Activated CD8-positive, alpha-beta memory T cell treated with anti-CD3 and anti-CD28 coated beads for 36 hours (primary cell): ENCODE data around the gene SETD3. TPM values are rescaled to one million over a fixed set of nuclear protein-coding genes. Genes with fewer than 3 reads are reported as not detected.

Experiments
- CTCF ChIA-PET: fragments of 350-600 bp; sonication (Branson Sonifier 250); formaldehyde crosslinking; loops from one replicate; lab custom pipeline; 2021; ENCODE audit warnings: antibody characterized with exemption; lab: Charles Lee
- POLR2A ChIA-PET: fragments of 350-600 bp; sonication (Branson Sonifier 250); formaldehyde crosslinking; loops from one replicate; lab custom pipeline; 2021; ENCODE audit warnings: antibody characterized with exemption; lab: Charles Lee
- total RNA-seq, 2 experiments: library from RNA; stranded (reverse); gene quantifications; one replicate each; pipeline ENCODE4 v1.2.3, GENCODE V29; 2021

SETD3 gene
- total RNA-seq, 2 experiments from 2014 or later: 59.3 to 60.1 TPM

DNA sequence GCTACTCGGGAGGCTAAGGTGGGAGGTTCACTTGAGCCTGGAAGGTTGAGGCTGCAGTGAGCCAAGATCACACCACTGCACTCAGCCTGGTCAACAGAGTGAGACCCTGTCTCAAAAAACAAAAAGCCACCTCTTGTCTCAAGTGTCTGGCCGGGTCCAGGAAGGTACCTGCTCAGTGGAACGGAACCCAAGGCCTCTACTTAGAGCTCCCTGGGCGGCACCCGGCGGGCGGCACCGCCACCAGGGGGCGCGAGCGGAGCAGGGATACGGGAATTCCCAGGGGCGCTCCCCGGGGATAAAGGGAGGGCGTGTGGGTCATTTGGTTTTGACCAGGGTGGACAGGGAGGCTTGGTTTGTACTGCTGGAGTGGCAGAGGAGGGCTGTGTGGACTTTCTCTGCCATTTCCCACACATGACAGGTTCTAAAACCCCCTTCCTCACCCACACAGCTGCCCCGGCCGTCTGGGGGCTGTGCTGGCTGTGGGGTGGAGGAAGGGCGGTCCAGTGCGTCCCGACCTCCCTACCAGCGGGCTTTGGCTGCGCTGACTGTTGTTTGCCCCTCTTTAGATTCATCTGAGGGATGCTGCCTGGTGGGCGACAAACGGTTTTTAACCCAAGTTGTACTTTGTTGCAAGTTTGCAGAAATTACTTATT is 91.4 kb downstream of the SETD3 start:
- POLR2A ChIA-PET: no interaction called here
- CTCF ChIA-PET: interaction anchor here (0.5 to 2.0 kb wide), 9 partner anchors 8 to 77 kb away, joined by 3 to 14 read pairs (median 4); no protein-coding TSS in a partner anchor

DNA sequence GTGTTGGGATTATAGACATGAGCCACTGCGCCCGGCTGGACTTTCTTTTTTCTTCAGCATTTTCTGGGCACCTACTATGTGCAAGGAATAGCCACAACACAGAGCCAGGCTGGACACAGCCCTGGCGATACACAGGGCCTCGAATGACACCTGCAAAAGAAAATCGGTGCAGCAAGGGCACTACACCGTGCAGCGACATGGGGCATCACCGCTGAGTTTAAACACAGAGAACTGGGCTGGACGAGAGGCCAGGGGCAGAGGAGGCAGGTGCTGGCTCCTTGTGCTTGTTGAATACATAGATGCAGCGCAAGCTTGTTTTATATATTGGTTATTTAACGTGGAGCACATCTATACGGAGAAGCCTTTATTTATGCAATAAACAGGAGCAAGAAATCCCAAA is 92.4 kb downstream of the SETD3 start:
- ChIA-PET POLR2A (no interaction called here), CTCF (interaction anchor here (0.7 to 2.0 kb wide), 7 partner anchors 9 to 607 kb away, joined by 3 to 14 read pairs (median 4); no protein-coding TSS in a partner anchor)

DNA sequence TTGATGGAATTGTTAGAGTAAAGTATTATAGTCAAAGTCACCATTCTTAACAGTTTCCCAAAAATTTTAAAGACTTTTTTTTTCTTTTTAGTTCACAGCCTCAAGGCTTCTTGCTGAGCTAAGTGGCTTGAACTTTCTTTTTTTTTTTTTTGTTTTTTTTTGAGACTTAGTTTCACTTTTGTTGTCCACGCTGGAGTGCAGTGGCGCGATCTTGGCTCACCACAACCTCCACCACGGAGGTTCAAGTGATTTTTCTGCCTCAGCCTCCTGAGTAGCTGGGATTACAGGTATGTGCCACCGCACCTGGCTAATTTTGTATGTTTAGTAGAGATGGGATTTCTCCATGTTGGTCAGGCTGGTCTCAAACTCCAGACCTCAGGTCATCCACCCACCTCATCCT is 92.8 kb downstream of the SETD3 start:
- CTCF ChIA-PET: interaction anchor here (2.0 kb wide), 1 partner anchor 68 kb away, joined by 4 read pairs; no protein-coding TSS in a partner anchor
- POLR2A ChIA-PET: interaction anchor here (0.6 kb wide), 1 partner anchor 112 kb away, joined by 3 read pairs; no protein-coding TSS in a partner anchor

DNA sequence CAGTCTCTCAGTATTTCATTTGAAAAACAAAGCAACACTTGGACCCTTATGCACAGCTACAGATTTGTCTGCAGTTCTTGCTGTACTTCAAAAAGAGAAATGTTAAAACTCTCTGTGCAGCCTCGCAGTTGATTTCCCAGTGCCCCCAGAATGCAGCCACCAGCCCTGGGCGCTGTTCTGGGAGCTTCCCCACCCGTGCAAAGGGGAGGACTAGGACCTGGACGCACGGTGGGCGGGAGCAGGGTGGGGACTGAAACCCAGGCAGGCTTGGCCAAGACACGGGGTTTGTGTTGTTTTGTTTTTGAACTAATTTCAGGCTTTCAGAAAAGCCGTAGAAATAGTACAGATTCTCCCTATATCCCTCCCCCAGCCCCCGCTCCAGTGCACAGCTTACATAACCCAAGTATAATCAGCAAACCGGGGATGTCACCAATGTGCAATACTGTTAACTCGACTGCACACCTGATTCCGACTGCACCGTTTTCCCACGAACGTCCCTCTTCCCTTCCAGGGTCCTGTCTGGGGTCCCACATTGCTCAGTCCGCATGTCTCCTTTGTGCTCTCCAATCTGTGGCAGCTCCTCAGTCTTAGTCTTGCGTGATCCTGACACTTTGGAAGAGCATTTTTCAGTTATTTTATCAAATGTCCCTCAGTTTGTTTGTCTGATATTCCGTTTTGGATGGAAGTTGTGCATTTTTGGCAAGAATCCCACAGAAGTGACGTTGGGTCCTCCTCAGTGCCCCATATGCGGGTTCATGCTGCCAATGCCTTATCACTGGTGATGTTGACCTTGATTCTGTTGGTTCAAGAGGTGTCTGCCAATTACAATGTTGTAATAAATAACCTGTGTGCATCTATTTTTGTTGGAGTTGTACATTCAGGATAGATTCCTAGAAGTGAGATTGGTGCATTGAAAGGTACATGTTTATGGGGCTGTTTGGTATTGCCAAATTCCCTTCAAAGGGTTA is 95.9 kb downstream of the SETD3 start:
- POLR2A ChIA-PET: no interaction called here
- CTCF ChIA-PET: interaction anchor here (2.2 kb wide), 1 partner anchor 8 kb away, joined by 7 read pairs; no protein-coding TSS in a partner anchor

DNA sequence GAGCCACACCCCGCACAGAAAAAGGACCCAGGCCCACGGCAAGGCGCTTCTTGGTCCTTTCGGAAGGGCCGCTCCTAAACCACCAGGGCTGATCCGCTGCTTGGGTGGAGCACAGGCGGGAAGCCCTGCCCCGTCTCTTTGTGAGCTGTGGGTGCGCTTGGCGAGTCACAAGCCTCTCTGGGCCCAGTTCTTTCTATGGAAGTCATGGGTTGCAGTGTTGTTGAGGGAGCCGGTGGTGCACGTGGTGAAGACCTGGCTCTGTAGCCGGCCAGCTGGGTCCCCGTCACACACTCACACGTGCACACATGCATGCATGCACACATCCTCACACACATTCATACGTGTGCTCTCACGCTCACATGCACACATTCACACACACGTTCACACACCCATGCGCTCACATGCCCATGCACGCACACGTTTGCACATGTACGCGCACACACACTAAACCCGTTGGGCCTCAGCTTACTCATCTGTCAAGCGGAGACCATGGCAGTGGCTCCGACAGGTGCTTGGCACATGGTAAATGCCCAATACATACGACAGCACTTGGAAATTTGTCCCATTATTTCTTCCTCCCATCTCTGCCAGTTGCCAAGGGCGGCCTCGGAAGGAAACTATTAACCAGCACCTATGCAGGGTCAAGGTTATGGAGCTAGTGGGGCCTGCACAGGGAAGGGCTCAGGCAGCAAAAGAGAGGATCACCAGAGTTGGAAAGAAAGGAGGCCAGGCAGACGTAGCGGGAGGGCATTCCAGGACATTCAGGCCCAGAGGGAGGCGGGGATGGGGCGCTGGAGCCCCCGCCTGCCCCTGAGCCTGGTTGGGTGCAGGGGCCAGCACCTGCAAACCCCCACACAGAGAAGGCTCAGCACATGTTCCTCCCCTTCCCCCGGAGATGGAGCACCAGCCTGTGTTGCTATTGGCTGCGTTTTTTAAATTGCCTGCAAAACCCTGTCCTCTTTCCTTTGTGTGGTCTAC is 96.9 kb downstream of the SETD3 start:
- POLR2A ChIA-PET: no interaction called here
- CTCF ChIA-PET: interaction anchor here (2.2 kb wide), 1 partner anchor 9 kb away, joined by 7 read pairs; no protein-coding TSS in a partner anchor

DNA sequence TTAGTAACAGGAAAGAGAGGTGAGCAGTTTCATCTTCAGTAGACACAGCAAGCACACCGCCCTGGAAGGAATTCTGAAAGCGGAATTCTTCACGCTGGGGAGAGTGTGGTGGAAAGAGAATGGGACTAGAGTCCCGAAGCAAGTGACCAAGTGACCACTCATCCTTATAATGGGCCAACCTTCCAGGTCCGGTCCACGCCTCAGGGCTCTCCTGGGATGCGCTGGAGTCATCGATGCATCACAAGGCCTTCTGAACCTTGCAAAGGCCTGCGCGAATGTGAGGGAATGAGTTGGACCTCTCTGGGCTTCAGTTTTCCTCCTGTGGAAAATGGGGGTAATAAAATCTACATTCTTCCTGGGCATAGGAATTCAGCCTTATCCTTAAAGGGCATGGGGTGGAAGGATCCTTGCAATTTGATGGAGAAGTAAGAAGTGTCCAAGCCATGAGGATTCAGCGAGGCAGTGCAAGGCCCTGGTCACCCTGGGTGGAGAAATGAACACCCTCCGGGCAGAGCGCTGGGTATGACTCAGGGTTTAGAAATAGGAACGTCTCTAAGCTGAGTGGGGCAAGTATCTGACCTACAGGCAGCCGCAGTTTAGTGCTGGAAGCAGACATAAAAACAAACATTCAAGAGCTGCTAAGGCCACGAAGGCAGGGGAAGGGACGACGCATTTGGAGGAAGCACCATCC is 97.7 kb downstream of the SETD3 start:
- POLR2A ChIA-PET: no interaction called here
- CTCF ChIA-PET: interaction anchor here (2.2 kb wide), 1 partner anchor 10 kb away, joined by 7 read pairs; no protein-coding TSS in a partner anchor

DNA sequence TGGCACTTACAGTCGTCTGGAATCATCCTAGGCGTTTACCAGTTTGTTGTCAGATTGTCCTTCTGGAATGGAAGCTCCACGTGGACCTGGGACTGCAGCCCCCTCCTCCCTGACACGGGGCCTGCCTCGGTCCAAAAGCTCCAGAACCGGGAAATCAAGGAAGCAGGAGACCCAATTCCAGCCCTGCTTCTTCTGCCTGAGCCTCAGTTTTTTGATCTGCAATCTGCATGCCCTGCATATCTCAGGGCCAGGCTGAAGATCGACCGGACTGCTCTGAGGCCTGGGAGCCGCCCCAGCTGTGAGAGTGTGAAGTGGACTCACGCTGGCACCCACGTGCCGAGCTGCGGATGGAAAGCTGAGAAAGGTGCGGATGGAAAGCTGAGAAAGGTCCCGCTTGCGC is 98.6 kb downstream of the SETD3 start:
- CTCF ChIA-PET: interaction anchor here (0.5 kb wide), 1 partner anchor 1514 kb away, joined by 4 read pairs; no protein-coding TSS in a partner anchor

DNA sequence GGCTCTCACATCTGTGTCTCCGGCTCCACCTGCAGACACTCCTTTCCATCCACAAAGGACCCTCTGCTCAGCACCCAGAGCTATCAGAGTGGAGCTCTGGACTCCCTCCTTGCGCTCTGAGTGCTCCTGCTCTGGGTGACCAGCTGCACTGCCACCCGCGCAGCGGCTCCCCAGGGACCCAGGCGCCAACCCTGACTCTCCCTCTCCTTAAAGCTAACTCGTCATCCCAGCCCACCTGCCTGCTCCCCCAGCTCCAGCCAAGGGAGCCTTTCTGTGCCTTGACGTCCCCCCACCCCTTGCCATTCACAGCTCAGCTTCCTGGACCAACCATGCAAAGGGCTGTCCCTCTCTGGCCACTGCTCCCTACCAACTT is 99.0 kb downstream of the SETD3 start:
- ChIA-PET CTCF (interaction anchor here (0.5 kb wide), 1 partner anchor 1513 kb away, joined by 4 read pairs; no protein-coding TSS in a partner anchor), POLR2A (interaction anchor here (0.6 kb wide), 1 partner anchor 470 kb away, joined by 6 read pairs; no protein-coding TSS in a partner anchor)

More for the DNA sequence above, 98.6 kb downstream of the SETD3 start:
- POLR2A ChIA-PET: interaction anchor here (0.6 kb wide), 1 partner anchor 470 kb away, joined by 6 read pairs; no protein-coding TSS in a partner anchor

DNA sequence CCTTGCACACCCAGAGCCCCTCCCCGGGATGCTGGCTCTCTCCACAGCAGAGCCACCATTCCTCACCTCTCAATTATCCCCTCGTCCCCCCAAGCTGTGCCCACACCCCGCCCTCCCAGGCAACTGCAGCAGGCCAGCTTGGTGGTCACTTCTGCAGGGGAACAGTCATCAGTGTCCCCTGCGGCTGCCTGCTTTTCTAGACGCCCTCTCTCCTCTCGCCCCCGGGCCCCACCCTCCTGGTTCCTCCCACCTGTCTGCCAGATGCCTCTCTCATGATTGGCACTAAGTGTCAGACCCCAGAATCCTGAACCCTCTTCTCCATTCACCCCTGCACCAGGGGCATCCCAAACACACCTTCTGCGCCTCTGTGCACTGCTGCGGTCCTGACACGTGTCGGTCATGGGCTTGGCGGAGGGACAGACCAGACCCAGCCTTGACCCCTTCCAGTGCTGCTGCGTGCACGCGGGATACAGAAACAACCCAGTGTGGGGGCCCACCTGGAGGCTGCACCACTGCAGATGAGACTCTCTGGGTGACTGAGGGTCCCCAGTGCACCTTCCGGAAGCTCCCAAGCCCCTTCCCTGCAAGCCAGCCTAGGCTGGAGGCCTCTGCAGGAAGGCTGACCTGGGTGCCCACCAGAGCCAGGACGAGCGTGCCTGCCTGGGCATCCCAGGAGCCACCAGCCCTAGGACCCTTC is 99.5 kb downstream of the SETD3 start:
- CTCF ChIA-PET: interaction anchor here (0.5 to 1.2 kb wide), 2 partner anchors 35 to 1513 kb away, joined by 3 to 4 read pairs; no protein-coding TSS in a partner anchor
- POLR2A ChIA-PET: interaction anchor here (0.6 kb wide), 1 partner anchor 469 kb away, joined by 6 read pairs; no protein-coding TSS in a partner anchor

DNA sequence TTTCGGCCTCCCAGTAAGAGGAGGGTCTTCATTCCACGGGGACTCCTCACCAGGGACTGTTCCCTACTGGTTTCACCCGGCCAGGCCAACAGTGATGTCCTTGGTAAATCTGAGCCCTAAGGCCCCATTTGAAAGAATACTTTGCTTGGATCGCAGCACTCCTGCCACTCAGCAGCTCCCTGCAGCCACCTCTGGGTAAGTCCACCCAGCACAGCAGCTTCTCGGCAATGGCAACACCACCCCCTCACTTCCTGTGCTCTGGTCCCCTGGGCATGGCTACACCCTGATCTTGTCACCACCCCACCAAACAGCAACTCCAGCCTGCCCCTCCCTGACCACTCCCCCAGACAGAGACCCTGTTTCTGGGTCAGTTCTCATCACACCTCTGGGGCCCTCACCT is 100.3 kb downstream of the SETD3 start:
- ChIA-PET CTCF (interaction anchor here (1.2 kb wide), 1 partner anchor 35 kb away, joined by 3 read pairs; no protein-coding TSS in a partner anchor), POLR2A (no interaction called here)

DNA sequence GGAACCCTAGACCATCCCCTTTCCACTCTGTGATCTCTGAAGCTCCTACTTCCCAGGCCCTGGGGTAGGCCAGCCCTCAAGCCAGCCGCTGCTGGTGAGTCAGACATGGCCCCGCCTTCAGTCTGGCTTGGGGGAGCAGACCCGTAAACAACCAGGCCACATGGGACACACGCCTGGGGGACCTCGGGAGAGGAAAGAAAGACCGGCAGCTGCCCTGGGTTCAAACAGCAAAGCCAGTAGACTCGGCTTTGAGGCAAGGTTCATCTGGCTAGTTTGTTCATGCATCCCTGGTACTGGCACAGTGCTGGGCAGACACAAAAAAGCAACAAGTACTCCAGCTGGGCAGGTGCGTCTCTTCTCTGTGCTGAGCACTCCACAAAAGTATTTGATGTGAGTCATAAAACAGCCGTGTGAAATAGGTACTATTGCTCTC is 101.9 kb downstream of the SETD3 start:
- ChIA-PET CTCF (interaction anchor here (0.7 kb wide), 1 partner anchor 55 kb away, joined by 3 read pairs; no protein-coding TSS in a partner anchor), POLR2A (no interaction called here)

DNA sequence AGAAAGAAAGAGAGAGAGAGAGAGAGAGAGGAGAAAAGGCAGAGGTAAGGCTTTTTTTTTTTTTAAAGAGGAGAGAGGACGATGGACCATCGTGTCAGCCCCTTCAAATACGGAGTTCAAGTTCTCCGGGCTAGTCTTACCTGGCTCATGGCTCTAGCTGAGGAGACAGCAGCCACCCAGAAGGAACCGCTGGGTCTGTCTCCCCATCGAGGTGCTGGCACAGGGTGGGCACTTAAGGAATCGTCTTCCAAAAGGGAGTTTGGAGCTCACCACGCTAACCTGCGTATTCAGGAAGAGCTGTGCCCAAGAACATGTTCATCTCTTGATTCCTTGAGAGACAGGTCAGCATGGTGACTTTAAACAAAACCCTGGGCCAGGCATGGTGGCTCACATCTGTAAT is 102.7 kb downstream of the SETD3 start:
- ChIA-PET POLR2A (no interaction called here), CTCF (no interaction called here)

DNA sequence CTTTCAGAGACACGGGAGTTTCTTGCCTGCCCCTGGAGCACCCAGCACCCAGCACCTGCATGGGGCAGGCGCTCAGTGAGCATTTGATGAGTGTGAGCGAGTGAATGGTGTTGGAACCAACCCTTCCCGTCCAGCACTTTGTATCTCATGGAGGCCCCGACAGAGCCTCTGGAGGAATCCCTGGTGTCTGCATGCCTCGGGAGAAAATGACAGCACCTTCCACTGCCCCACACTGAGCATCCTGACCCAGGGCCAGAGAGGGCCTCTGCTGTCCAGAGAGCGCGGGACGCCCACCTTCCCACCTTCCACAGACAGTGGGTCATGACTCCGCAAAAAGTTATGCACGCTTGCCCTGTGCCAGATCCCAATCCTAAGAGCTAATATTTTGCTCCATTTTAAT is 105.7 kb downstream of the SETD3 start:
- ChIA-PET POLR2A (no interaction called here), CTCF (interaction anchor here (1.1 kb wide), 1 partner anchor 15 kb away, joined by 3 read pairs; no protein-coding TSS in a partner anchor)

DNA sequence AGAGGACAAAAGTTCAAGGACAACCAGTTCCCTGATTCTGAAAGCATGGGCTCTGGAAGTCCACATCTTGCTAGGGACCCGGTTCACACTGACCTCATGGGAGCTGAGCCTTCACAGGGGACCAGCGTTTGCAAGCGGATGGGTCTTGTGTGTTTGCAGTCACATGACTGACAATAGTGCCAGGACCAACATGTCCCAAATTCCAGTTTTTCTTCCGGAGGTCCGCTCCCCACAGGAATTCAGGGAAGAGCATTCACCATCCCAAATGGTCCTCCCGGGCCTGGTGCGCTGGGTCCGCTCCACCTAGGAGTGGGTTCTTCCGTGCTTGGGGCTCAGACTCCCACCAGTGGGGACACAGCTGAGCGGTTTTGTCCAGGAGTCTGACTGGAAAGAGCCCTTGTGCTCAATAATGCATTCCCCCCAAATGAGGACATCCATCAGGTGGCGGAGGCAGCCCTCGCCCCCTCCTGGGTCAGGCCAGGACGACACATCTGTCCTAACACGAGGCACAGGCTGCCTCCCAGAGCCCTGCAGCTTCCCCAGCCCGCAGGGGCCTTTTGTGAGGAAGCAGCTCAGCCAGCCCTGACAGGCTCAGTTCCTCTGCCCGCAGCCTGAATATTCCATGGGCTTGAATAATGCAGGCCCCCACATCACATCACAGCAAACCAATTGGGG is 116.9 kb downstream of the SETD3 start:
- ChIA-PET CTCF (no interaction called here), POLR2A (no interaction called here)

DNA sequence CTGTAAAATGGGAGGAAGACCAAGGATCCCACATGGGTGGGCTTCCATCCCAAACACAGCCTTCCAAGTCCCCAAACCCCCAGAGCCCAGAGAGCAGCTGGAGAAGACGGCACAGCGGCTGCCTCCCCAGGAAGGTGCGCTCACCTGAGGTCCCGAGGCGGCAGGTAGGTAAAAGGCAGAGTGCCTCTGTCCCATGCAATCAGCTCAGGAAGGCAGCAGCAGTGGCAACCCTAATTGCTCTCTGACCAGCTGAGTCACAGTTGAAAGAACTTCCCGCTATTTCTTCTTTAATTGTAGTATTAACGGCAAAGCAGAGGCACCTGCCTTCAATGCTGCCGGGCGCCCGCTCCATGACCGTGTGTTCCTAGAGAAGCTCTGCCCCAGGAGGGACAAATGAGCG is 117.6 kb downstream of the SETD3 start:
- CTCF ChIA-PET: no interaction called here

DNA sequence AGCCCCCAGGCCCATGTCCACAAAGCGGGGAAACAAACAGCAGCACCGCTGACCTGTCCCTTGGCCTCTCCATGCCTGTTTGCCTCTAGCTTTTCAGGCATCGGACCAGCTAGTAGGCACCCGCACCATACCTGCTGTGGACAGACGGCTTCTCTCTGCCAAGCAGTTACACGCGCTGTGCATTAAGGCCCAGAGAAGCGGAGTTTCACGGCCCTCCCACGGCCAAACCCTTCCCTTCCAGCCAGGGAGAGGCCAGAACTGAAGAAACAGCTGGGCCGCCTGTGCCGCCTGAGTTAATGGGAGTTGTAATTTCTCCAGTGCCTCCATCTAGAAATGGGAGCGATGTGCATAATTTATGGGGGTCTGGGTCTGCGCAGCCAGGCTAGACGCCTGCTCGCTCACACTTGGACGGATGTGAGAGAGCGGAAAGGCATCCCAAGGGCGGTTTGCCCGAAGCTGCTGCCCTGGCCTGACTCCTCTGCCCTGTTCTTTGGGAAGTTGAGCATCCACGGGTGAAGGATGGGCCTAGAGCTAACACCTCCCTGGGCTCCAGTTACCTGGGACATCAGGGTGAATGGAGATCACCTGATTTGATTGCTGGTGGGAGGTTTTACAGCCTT is 119.0 kb downstream of the SETD3 start:
- ChIA-PET CTCF (no interaction called here), POLR2A (no interaction called here)

More for the DNA sequence above, 117.6 kb downstream of the SETD3 start:
- POLR2A ChIA-PET: no interaction called here
